Measurements from ENCODE around the gene ANGPTL2.
"Not testable (repeated sequence)": the region's sequence is repeated elsewhere in the genome, so short reads cannot be mapped to it uniquely, and the experiment has no call there.

Gene ANGPTL2

DNA sequence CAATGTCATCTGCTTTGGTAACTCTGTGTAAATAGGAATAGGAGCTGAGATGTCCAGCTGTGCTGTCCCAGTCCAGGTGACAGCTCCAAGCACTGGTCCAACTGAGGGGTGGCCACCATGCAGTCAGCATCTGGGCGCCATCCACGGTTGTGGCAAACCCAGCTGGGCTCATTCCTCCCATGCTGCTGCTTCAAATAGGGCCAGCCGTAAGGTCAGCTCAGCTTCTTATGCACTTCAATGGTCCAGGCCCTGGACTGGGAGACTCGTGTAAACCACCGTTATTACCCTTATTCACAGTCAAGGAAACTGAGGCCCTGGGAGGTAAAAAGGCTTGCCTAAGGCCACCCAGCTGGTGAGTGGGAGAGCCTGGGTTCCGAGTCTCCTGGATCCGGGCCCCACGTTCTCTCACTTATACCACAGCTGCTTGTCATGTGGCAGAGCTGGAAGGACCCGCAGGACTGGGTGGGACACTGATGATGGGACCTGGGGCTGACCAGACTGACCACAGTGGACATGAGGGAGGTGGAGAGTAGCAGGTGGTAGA lies 38.7 kb upstream of the ANGPTL2 start:
- H3K4me1 ChIP-seq (ENCODE audit: insufficient read depth, low read length) = peaks cover 16% of the 10 kb centered on the region
- H3K36me3 ChIP-seq (ENCODE audit: insufficient read depth, low read length) = no peaks in the 10 kb centered on the region
- no peak overlapping the region for H3K9ac ChIP-seq (ENCODE audit: low read depth, low read length)
- H3K9me3 ChIP-seq (ENCODE audit: control insufficient read depth, insufficient read depth, low read length) = no peaks in the 10 kb centered on the region

DNA sequence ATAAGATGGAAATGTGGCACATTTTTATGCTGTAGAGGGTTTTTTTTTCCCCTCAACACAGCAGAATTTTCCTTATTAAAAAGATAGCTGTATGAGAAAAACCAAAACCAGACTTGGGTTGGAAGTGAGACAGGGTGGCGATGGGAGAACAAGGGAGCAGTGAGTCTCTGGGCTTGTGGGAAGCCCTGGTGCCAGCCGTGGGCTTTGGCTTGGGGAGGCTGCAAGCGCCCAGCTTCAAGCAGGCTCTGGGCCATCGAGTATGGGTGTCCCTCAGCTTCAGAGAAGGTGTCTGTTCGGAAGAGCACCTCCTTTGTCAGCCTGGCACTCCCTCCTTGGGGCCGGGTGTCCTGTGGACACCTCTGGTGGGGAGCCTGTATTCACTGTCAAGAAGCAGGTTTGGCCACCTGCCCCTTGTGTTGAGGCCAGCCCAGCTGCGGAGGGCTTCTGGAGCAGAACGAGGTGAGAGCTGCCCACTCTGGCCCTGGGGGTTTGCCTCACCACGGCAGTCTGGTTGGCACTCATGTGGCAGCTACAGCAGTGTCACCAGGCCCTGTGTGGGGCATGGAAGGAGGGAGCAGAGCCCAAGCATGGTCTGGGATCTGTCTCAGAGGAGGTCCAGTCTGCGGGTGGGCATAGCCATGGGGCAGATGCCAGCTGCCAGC lies 37.6 kb upstream of the ANGPTL2 start:
- H3K4me1 ChIP-seq (ENCODE audit: insufficient read depth, low read length) = peaks cover 16% of the 10 kb centered on the region
- H3K9me3 ChIP-seq (ENCODE audit: control insufficient read depth, insufficient read depth, low read length) = no peaks in the 10 kb centered on the region
- no peak overlapping the region for H3K9ac ChIP-seq (ENCODE audit: low read depth, low read length)
- H3K36me3 ChIP-seq (ENCODE audit: insufficient read depth, low read length) = no peaks in the 10 kb centered on the region

DNA sequence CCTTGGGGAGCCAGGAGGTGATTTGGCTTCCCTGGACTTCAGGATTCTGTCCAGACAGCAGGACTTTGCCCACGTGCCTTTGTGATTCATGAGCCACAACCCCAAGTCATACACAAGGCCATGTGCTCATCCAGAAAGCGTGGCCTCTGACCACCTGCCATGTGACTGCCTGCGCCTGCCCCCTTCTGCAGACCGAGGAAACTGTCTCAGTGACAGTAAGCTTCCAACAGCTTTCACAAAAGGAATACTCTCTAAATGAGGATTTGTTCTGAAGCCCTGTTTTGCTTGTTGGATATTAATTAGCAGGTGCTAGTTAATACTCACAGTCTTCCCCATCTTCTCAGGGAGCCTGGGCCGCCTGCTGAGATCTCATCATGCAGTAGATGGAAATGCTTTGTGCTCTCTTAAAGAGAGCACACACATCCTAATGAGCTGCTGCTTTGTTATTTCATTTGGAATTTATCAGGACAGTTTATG lies 36.9 kb upstream of the ANGPTL2 start:
- H3K9ac ChIP-seq (ENCODE audit: low read depth, low read length) = no peak overlapping the region
- H3K9me3 ChIP-seq (ENCODE audit: control insufficient read depth, insufficient read depth, low read length) = no peaks in the 10 kb centered on the region
- H3K4me1 ChIP-seq (ENCODE audit: insufficient read depth, low read length) = peaks cover 16% of the 10 kb centered on the region
- no peaks in the 10 kb centered on the region for H3K36me3 ChIP-seq (ENCODE audit: insufficient read depth, low read length)

DNA sequence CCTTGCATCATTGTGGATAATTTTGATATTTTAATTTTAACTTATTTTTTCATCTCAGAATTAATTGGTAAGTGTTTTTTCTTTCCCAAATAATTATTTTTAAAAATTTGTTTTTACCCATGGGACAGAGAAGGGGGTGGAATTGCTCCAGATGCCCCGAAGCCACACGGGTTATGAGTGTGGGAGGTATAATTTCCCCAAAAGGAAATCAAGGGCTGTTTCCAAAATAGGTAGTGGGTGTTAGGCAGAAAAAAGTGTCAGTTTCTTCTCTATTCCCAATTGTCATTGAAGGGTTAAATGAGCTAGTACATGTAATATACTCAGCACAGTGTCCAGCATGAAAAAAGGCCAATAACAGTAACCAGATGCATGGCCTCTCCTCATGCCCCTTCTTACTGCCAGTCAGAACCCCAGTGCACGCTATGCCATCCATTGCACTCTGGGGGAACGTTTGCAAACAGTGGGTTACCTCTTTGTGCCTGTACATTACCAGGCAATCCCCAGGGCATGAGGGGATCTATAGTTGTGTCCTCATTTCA lies 36.4 kb upstream of the ANGPTL2 start:
- H3K9ac ChIP-seq (ENCODE audit: low read depth, low read length) = no peak overlapping the region
- no peaks in the 10 kb centered on the region for H3K36me3 ChIP-seq (ENCODE audit: insufficient read depth, low read length)
- peaks cover 16% of the 10 kb centered on the region for H3K4me1 ChIP-seq (ENCODE audit: insufficient read depth, low read length)
- H3K9me3 ChIP-seq (ENCODE audit: control insufficient read depth, insufficient read depth, low read length) = no peaks in the 10 kb centered on the region

DNA sequence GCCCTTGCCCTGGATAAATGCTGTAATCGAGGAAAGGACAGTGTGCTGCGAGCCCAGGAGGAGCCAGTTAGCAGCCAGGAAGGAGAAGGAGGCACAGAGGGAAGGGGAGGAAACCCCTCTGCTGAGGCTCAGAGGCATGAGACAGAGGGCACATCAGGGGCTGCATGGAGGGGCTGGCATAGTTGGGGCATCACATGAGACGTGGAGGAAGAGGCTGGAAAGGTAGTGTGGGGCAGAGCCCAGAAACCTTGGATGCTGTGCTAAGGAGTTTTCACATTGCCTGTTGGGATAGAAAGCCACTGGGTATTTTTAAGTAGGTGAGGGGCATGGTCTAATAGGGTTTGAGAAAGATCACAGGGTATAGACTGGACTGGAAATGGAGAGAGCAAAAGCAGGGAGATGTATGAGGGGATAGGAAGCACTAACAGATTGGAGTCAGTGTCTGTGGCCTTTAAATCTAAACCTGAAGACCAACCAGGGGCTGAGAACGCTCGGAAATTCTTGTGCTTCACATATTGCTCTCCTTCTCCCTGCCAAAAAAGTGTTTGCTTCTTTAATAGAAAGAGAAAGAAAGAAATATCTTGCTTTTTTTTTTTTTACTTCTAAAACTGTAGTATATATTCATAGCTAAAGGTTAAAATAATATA lies 33.0 kb upstream of the ANGPTL2 start:
- H3K9me3 ChIP-seq (ENCODE audit: control insufficient read depth, insufficient read depth, low read length) = no peaks in the 10 kb centered on the region
- H3K36me3 ChIP-seq (ENCODE audit: insufficient read depth, low read length) = no peaks in the 10 kb centered on the region
- peaks cover 5% of the 10 kb centered on the region for H3K4me1 ChIP-seq (ENCODE audit: insufficient read depth, low read length)
- no peak overlapping the region for H3K9ac ChIP-seq (ENCODE audit: low read depth, low read length)

DNA sequence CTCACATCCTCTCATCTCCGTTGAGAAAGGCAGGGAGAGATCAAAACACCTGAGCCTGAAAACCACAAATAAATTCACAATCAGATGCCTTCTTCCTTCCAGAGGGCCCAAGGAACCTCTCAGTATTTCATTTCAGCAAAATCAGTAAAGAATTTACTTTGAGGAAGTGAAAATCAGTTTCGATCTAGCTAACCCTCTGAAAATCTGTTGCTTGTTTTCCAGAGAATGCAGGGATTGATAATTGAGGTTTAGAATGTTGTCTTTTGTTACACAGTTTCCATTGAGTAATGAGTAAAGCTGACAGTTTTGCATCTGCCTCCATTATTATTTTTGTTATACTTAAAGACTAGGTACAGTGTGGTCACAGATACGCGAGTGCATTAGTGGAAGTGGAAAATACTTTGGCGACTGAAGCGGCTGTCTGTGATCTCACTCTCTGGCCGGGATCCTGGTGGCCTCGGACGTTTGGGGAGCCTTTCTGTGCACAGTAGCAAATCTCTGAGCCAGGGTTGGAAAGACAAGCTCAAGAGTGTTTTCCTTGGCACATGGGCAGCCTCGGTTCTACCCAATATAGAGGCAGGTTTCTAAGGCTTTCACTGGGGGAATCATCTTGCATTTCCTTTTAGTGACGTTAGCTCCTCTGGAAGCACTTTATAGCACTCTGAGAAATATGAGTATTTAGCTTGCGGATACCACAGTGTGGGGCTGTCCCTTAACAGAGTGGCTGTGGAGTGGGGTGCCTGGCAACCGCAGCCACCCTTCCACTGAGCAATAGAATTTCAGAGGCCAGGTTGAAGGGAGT lies 32.2 kb upstream of the ANGPTL2 start:
- peaks cover 5% of the 10 kb centered on the region for H3K4me1 ChIP-seq (ENCODE audit: insufficient read depth, low read length)
- H3K9ac ChIP-seq (ENCODE audit: low read depth, low read length) = no peak overlapping the region
- H3K36me3 ChIP-seq (ENCODE audit: insufficient read depth, low read length) = no peaks in the 10 kb centered on the region
- H3K9me3 ChIP-seq (ENCODE audit: control insufficient read depth, insufficient read depth, low read length) = no peaks in the 10 kb centered on the region

- Histone ChIP-seq H3K9me3 (ENCODE audit: control insufficient read depth, insufficient read depth, low read length) (no peaks in the 10 kb centered on the region), H3K9ac (ENCODE audit: low read depth, low read length) (no peak overlapping the region), H3K36me3 (ENCODE audit: insufficient read depth, low read length) (no peaks in the 10 kb centered on the region), H3K4me1 (ENCODE audit: insufficient read depth, low read length) (peaks cover 2% of the 10 kb centered on the region; the same call in 1 of the 2 replicates)
Observed at GRCh38 chr9:127154003-127154389, 31.6 kb upstream of the ANGPTL2 start.

DNA sequence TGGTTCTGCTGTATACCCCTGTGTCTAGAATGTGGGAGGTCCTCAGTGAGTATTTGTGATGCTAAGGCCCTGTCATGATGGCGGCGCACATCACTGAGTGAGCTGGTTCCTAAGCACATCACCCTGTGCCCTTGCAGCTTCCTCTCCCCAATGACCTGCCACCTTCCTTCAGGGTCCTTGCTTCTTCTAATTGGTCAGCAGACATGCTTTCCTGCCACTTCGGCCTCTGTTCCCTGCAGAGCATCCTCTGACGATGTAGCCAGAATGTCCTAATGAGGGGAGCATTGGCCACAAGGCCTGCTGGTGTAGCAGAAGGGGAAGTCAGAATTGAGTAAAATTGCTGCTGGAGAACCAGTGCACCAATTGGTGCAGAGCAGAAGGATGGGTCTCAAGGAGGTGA lies 31.1 kb upstream of the ANGPTL2 start:
- no peak overlapping the region for H3K9ac ChIP-seq (ENCODE audit: low read depth, low read length)
- no peaks in the 10 kb centered on the region for H3K9me3 ChIP-seq (ENCODE audit: control insufficient read depth, insufficient read depth, low read length)
- no peaks in the 10 kb centered on the region for H3K4me1 ChIP-seq (ENCODE audit: insufficient read depth, low read length)
- no peaks in the 10 kb centered on the region for H3K36me3 ChIP-seq (ENCODE audit: insufficient read depth, low read length)

DNA sequence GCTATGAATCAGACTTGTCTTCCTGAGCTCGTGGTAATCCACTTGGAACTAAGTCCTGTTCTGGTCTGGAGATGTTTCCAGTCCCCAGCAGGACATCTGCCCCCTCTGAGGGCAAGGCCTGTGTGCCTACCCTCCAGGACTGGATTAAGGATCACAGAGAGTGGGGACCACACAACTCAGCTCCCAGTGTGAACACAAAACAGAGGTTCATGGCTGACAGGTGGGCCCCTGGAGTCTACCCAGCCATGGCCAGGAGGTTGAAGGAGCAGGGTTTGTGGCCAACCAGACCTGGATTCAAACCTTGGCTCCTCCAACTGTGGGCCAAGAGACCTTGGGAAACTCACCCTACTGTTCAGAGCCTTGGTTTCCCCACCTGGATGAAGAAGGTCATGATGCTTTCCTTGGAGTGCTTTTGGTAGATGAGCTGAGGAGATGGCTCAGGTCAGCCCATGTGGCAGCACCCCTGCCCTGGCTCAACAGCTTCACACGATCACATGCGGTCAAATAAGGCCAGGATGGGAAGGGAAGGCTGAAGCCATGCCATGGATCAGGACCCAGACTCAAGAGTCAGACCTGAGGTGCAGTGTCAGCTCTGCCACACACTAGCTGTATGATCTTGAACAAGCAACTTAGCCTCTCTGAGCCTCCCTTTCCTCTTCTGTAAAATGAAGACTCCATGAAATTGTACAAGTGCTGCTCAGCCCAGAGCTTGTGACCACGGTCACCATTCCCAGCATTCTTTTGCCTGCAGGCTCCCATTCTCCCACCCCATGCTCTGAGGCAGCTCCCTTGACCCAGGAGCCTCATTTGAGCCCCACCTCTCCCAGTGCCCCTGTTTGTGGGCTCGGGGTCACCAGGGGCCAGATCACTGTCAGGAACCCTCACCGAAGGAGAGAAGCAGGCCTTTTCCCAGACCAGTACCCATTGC lies 27.3 kb upstream of the ANGPTL2 start:
- no peaks in the 10 kb centered on the region for H3K4me1 ChIP-seq (ENCODE audit: insufficient read depth, low read length)
- H3K9me3 ChIP-seq (ENCODE audit: control insufficient read depth, insufficient read depth, low read length) = no peaks in the 10 kb centered on the region
- no peaks in the 10 kb centered on the region for H3K36me3 ChIP-seq (ENCODE audit: insufficient read depth, low read length)
- no peak overlapping the region for H3K9ac ChIP-seq (ENCODE audit: low read depth, low read length)

DNA sequence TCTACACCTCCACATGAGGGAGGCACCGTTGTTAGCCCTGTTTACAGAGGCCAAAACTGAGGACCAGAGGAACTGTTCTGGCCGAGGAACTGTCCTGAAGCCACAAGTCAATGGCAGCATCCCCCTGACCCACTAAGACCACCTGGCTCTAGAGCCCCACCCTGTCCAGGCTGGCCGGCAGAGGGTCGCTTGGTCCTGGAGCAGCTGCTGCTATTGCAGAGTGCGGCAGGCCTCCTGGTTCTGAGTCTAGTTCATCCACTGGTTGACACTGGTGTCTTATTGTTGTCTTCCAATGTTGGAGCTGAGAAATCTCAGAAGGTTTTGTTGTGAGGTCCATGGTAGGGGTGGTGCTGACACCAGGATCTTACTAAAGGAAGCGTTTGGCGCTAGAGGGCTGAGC lies 26.6 kb upstream of the ANGPTL2 start:
- H3K9me3 ChIP-seq (ENCODE audit: control insufficient read depth, insufficient read depth, low read length) = no peaks in the 10 kb centered on the region
- no peaks in the 10 kb centered on the region for H3K4me1 ChIP-seq (ENCODE audit: insufficient read depth, low read length)
- no peaks in the 10 kb centered on the region for H3K36me3 ChIP-seq (ENCODE audit: insufficient read depth, low read length)
- no peak overlapping the region for H3K9ac ChIP-seq (ENCODE audit: low read depth, low read length)

GRCh38 chr9:127148014-127148413 lies 25.6 kb upstream of the ANGPTL2 start:
- no peak overlapping the region for H3K9ac ChIP-seq (ENCODE audit: low read depth, low read length)
- no peaks in the 10 kb centered on the region for H3K9me3 ChIP-seq (ENCODE audit: control insufficient read depth, insufficient read depth, low read length)
- H3K4me1 ChIP-seq (ENCODE audit: insufficient read depth, low read length) = no peaks in the 10 kb centered on the region
- no peaks in the 10 kb centered on the region for H3K36me3 ChIP-seq (ENCODE audit: insufficient read depth, low read length)

- no peaks in the 10 kb centered on the region for H3K4me1 ChIP-seq (ENCODE audit: insufficient read depth, low read length)
- no peaks in the 10 kb centered on the region for H3K9me3 ChIP-seq (ENCODE audit: control insufficient read depth, insufficient read depth, low read length)
- no peaks in the 10 kb centered on the region for H3K36me3 ChIP-seq (ENCODE audit: insufficient read depth, low read length)
- H3K9ac ChIP-seq (ENCODE audit: low read depth, low read length) = no peak overlapping the region
Observed at GRCh38 chr9:127147251-127147650, 24.8 kb upstream of the ANGPTL2 start.

GRCh38 chr9:127146841-127147240 lies 24.4 kb upstream of the ANGPTL2 start:
- not testable (repeated sequence) for H3K36me3 ChIP-seq (ENCODE audit: insufficient read depth, low read length); H3K9me3 ChIP-seq (ENCODE audit: control insufficient read depth, insufficient read depth, low read length); H3K9ac ChIP-seq (ENCODE audit: low read depth, low read length); H3K4me1 ChIP-seq (ENCODE audit: insufficient read depth, low read length)

Data from ES-I3 (cell line).